ENCODE measurements around the gene GTSF1L. TPM values are rescaled to one million over a fixed set of nuclear protein-coding genes. Genes with fewer than 3 reads are reported as not detected.

The GTSF1L gene
- polyA plus RNA-seq, 1 experiment: not detected

DNA sequence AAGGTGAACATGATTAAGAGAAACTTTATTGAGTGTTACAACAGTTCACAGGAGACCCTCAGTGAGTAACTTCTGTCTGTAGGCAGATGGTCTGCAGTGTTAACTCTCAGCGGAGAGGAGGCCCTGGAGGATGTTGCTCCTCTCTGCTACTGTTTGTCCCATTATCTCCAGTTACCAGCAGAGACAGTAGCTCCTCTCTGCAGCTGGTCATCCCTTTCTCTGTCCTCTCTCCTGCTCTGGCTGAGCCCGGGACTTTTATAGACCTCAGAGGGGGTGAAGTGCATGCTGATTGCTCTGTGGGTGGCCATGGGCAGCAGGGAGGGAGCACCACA lies 5.7 kb downstream of the GTSF1L start:
- ChIA-PET POLR2A (no interaction called here), CTCF (no interaction called here)
- TF ChIP-seq, protein P1, sequence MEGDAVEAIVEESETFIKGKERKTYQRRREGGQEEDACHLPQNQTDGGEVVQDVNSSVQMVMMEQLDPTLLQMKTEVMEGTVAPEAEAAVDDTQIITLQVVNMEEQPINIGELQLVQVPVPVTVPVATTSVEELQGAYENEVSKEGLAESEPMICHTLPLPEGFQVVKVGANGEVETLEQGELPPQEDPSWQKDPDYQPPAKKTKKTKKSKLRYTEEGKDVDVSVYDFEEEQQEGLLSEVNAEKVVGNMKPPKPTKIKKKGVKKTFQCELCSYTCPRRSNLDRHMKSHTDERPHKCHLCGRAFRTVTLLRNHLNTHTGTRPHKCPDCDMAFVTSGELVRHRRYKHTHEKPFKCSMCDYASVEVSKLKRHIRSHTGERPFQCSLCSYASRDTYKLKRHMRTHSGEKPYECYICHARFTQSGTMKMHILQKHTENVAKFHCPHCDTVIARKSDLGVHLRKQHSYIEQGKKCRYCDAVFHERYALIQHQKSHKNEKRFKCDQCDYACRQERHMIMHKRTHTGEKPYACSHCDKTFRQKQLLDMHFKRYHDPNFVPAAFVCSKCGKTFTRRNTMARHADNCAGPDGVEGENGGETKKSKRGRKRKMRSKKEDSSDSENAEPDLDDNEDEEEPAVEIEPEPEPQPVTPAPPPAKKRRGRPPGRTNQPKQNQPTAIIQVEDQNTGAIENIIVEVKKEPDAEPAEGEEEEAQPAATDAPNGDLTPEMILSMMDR (IDR thresholded peaks at IDR 0.05; ENCODE audit: insufficient read depth, low read depth, low read length): no peak
- Histone ChIP-seq H3K36me3 (ENCODE audit: control insufficient read depth, insufficient read depth, low read length) (no peaks in the 10 kb centered on the region), H3K27me3 (ENCODE audit: control insufficient read depth, insufficient read depth, low read length) (no peaks in the 10 kb centered on the region), H3K4me3 (ENCODE audit: low read depth, low read length) (no peak overlapping the region)
- DNase-seq (ENCODE audit: low read depth): no peak

DNA sequence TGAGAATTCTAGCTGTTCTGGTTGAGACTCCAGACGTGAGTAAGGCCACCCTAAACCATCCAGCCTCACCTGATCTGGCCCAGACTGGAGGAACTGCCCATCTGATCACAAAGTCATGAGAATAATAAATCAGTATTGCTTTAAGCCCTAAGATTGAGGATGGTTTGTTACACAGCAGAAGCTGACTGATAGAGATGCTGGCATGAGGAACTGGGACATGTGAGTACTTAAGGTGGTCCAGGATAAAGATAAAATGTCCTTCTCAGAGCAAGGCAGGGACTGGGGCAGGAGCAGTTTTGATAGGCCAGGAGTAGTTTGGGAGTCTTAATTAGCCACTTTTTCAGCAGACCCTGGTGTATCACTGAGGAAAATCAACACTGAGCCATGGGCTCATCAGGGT lies 6.8 kb downstream of the GTSF1L start:
- TF ChIP-seq, protein P1 (IDR thresholded peaks at IDR 0.05; ENCODE audit: insufficient read depth, low read depth, low read length): no peak
- Histone ChIP-seq H3K27me3 (ENCODE audit: control insufficient read depth, insufficient read depth, low read length) (no peaks in the 10 kb centered on the region), H3K4me3 (ENCODE audit: low read depth, low read length) (no peak overlapping the region), H3K36me3 (ENCODE audit: control insufficient read depth, insufficient read depth, low read length) (no peaks in the 10 kb centered on the region)
- ChIA-PET CTCF (no interaction called here), POLR2A (no interaction called here)
- DNase-seq (ENCODE audit: low read depth): no peak

DNA sequence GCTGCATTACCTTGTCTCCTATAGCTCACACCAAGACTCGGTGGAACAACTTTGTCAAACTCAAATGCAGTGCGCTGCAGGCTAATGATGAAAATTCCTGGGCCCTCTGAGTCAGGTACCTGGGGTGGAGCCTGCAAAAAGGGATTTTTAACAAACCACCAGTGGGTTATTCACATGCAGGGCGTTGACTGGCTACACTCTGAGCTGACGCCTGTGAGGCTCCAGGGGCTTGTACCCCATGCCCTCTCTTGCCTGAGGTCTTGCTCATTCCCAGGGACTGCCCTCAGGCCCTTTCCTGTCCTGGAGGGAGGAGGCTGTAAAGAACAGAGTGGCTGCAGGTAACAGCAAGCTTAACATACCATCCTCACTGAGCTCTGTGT lies 9.2 kb downstream of the GTSF1L start:
- Histone ChIP-seq H3K27me3 (ENCODE audit: control insufficient read depth, insufficient read depth, low read length) (no peaks in the 10 kb centered on the region), H3K36me3 (ENCODE audit: control insufficient read depth, insufficient read depth, low read length) (no peaks in the 10 kb centered on the region; the same call in none of the 2 replicates), H3K4me3 (ENCODE audit: low read depth, low read length) (no peak overlapping the region)
- ChIA-PET CTCF (interaction anchor here (0.6 kb wide), 1 partner anchor 497 kb away, joined by 3 read pairs; no protein-coding TSS in a partner anchor), POLR2A (no interaction called here)
- TF ChIP-seq, protein P1 (IDR thresholded peaks at IDR 0.05; ENCODE audit: insufficient read depth, low read depth, low read length): no peak
- DNase-seq (ENCODE audit: low read depth): no peak

DNA sequence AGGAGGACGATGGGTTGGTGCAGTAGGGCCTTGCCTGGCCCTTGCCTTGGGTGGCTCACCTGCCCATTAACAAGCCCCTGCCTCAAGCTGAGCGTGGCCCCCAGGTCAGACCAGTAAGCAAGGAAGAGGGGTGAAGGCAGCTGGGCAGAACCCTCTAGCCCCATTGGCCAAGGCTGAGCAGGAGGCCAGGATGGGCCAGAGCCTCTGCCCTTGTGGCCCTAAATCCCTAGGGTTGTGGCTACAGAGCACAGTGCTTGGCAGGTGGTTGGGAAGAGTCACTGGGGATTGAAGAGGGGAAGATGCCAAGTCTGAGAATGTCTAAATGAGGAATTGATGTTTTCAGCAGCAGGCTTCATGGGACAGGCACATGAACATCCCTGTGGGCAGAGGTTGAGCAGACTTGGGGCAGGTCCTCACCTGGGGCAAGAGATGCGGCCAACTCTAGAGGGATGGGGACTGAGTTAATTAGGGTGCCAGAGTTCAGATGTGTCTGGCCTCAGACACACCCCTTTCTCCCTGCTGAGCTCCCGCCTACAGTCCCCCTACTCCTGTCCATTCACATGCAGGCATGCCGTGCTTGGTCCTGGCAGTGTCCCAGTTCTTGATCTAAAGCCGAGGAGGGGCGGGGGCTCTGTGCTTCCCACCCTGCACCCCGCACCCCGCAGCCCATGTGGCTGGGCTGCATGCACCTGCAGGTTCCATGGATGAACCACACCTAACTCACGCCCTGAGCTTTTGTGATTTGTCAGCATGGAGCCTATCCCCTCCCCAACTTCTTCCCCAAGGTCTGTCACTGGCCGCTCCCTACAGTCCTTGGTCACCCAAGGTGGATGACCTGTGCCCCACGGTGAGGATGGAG lies 9.8 kb downstream of the GTSF1L start:
- no peak for DNase-seq (ENCODE audit: low read depth)
- CTCF ChIA-PET: interaction anchor here (0.6 kb wide), 1 partner anchor 498 kb away, joined by 3 read pairs; no protein-coding TSS in a partner anchor
- POLR2A ChIA-PET: no interaction called here
- Histone ChIP-seq H3K36me3 (ENCODE audit: control insufficient read depth, insufficient read depth, low read length) (no peaks in the 10 kb centered on the region; the same call in none of the 2 replicates), H3K4me3 (ENCODE audit: low read depth, low read length) (no peak overlapping the region), H3K27me3 (ENCODE audit: control insufficient read depth, insufficient read depth, low read length) (no peaks in the 10 kb centered on the region)
- TF ChIP-seq, protein P1 (IDR thresholded peaks at IDR 0.05; ENCODE audit: insufficient read depth, low read depth, low read length): no peak

DNA sequence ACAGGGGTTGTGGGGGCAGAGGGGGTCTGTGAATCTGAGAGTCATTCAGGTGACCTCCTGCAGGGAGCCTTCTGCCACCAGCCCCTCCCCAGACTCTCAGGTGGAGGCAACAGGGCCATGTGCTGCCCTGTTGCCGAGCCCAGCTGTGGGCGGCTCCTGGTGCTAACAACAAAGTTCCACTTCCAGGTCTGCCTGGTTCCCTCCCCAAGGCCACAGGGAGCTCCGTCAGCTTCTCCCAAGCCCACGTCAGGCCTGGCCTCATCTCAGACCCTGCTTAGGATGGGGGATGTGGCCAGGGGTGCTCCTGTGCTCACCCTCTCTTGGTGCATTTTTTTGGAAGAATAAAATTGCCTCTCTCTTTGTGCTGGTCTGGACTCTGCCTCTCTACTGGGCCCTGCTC lies 10.7 kb downstream of the GTSF1L start:
- no peaks in the 10 kb centered on the region; the same call in none of the 2 replicates for H3K36me3 ChIP-seq (ENCODE audit: control insufficient read depth, insufficient read depth, low read length)
- DNase-seq (ENCODE audit: low read depth): no peak
- CTCF ChIA-PET: no interaction called here
- POLR2A ChIA-PET: no interaction called here
- H3K27me3 ChIP-seq (ENCODE audit: control insufficient read depth, insufficient read depth, low read length): no peaks in the 10 kb centered on the region
- no peak overlapping the region for H3K4me3 ChIP-seq (ENCODE audit: low read depth, low read length)
- TF ChIP-seq, protein P1 (IDR thresholded peaks at IDR 0.05; ENCODE audit: insufficient read depth, low read depth, low read length): no peak

Measured in BJ (cell line).